Type B pancreatic cell (in vitro differentiated cells): ENCODE results near the gene DOLPP1. TPM values are rescaled to one million over a fixed set of nuclear protein-coding genes. Genes with fewer than 3 reads are reported as not detected.
"Not testable (repeated sequence)": the region's sequence is repeated elsewhere in the genome, so short reads cannot be mapped to it uniquely, and the experiment has no call there.

ENCODE experiments used
- DNase-seq: peaks from one replicate; pipeline ENCODE4 v3.0.0; 2021; ENCODE audit warnings: mixed read lengths; ENCODE audit not compliant: unreplicated experiment; ENCODE audit errors: extremely low spot score
- H3K27ac Mint-ChIP-seq: 2 replicates; pipeline ENCODE4 v1.8.0; 2021; ENCODE audit warnings: mild to moderate bottlenecking, mixed read lengths
- H3K27me3 Mint-ChIP-seq: 2 replicates; pipeline ENCODE4 v1.8.0; 2021; ENCODE audit warnings: mixed read lengths
- H3K36me3 Mint-ChIP-seq: 2 replicates; pipeline ENCODE4 v1.8.0; 2021; ENCODE audit warnings: mixed read lengths
- H3K4me1 Mint-ChIP-seq: one replicate; pipeline ENCODE4 v1.8.0; 2021; ENCODE audit warnings: mixed read lengths; ENCODE audit not compliant: unreplicated experiment
- H3K4me3 Mint-ChIP-seq: 2 replicates; pipeline ENCODE4 v1.8.0; 2021; ENCODE audit warnings: mild to moderate bottlenecking, mixed read lengths
- H3K9me3 Mint-ChIP-seq: 2 replicates; pipeline ENCODE4 v1.8.0; 2021; ENCODE audit warnings: mixed read lengths
- long read RNA-seq: library from polyadenylated mRNA; unstranded; transcript quantifications from one replicate; pipeline ENCODE4 v2.0.0, GENCODE V29; 2020
- total RNA-seq: library from RNA; stranded (reverse); gene quantifications from 2 replicates; pipeline ENCODE4 v1.2.1, GENCODE V29; 2021; ENCODE audit warnings: low replicate concordance
- TF ChIP-seq, protein P1 (sequence below): fragments of 200-600 bp; sonication (generic); conservative IDR thresholded peaks from 2 replicates; pipeline ENCODE4 v1.5.0; 2021; ENCODE audit warnings: antibody characterized with exemption, mild to moderate bottlenecking

DOLPP1 gene, protein sequence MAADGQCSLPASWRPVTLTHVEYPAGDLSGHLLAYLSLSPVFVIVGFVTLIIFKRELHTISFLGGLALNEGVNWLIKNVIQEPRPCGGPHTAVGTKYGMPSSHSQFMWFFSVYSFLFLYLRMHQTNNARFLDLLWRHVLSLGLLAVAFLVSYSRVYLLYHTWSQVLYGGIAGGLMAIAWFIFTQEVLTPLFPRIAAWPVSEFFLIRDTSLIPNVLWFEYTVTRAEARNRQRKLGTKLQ
- total RNA-seq, result 20.2 and 21.1 TPM in 2 replicates
- long read RNA-seq, transcript DOLPP1-202 (8 exons, 2,177 nt), result major isoform, 30 of 44 reads
- long read RNA-seq, transcript DOLPP1-203 (7 exons, 2,037 nt), result minor isoform, 7 of 44 reads
- long read RNA-seq, partial matches to known transcripts, result 3 of 44 reads
- long read RNA-seq, other reads (novel, unspliced or antisense), result 4 of 44 reads

DNA sequence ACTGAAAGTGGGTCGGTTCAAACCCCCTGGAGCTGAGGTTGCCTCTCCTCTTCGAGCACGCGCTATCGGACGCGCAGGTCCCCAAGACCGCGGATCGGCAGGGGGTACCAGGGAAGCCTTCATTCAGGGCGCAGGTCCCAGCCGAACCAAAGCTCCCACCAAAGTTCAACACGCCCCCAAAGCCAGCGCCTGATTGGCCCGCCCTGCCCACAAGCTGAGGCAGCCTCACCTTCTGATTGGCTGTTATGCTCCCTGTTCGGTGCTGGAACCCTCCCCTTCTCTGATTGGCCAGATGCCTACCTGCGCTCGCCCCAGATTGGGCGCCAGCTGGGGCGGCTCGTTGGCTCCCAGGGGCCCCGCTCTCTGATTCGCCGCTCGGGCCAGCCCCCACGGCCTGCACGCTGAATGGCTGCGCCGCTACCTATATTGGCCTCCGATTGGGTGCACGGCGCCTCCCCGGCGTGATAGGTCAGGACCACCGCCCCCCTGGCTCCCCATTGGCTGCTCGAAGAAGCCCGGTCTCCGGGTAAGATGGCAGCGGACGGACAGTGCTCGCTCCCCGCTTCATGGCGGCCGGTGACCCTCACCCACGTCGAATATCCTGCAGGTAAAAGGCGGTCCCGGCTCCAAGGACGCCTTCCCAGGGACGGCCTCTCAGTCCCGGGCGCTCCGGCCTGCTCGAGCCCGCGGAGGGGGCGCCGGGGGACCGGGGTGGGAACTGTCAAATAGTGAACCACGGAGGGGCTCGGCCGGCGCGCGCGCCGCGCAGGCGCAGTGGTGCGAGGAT, at the start of gene DOLPP1:
Gene DOLPP1, plus strand, starts transcription at position 511 of the 787 bp plus-strand sequence. Its CDS starts 21 bp downstream, at position 532.
- Mint-ChIP-seq H3K36me3 (no peaks in the 10 kb centered on the region), H3K27me3 (no peaks in the 10 kb centered on the region), H3K9me3 (no peaks in the 10 kb centered on the region), H3K27ac (peak within 1 kb of the TSS; percentile 85), H3K4me1 (peaks cover 10% of the 10 kb centered on the region), H3K4me3 (peak within 1 kb of the TSS; percentile 91)
- DNase-seq, result peak; percentile 100
- TF ChIP-seq, protein P1, sequence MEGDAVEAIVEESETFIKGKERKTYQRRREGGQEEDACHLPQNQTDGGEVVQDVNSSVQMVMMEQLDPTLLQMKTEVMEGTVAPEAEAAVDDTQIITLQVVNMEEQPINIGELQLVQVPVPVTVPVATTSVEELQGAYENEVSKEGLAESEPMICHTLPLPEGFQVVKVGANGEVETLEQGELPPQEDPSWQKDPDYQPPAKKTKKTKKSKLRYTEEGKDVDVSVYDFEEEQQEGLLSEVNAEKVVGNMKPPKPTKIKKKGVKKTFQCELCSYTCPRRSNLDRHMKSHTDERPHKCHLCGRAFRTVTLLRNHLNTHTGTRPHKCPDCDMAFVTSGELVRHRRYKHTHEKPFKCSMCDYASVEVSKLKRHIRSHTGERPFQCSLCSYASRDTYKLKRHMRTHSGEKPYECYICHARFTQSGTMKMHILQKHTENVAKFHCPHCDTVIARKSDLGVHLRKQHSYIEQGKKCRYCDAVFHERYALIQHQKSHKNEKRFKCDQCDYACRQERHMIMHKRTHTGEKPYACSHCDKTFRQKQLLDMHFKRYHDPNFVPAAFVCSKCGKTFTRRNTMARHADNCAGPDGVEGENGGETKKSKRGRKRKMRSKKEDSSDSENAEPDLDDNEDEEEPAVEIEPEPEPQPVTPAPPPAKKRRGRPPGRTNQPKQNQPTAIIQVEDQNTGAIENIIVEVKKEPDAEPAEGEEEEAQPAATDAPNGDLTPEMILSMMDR, result no peak

DNA sequence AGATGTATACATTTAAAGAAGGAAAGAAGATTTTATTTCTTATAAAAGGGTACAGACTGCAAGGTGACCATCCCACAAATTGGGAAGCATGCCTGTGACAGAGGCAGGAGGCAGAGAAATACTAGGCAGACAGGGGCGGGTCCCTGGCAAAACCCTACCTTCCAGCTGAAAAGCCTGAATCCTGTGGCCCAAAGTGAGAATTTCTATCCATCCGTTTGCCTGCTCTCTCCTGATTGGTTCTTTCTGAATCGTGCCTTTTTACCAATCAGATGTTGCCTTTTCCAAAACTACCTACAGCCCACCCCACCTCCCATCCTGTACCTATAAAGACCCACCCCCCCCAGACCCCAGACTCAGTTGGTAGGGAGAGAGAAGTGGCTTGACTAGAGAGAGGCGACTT, 49.4 kb upstream of the DOLPP1 start:
- H3K9me3 Mint-ChIP-seq, result no peaks in the 10 kb centered on the region
- H3K36me3 Mint-ChIP-seq, result no peaks in the 10 kb centered on the region
- H3K4me1 Mint-ChIP-seq, result peaks cover 21% of the 10 kb centered on the region
- TF ChIP-seq, protein P1, result no peak
- no peak overlapping the region for H3K4me3 Mint-ChIP-seq
- H3K27me3 Mint-ChIP-seq, result no peaks in the 10 kb centered on the region
- no peak for DNase-seq
- H3K27ac Mint-ChIP-seq, result no peak overlapping the region

DNA sequence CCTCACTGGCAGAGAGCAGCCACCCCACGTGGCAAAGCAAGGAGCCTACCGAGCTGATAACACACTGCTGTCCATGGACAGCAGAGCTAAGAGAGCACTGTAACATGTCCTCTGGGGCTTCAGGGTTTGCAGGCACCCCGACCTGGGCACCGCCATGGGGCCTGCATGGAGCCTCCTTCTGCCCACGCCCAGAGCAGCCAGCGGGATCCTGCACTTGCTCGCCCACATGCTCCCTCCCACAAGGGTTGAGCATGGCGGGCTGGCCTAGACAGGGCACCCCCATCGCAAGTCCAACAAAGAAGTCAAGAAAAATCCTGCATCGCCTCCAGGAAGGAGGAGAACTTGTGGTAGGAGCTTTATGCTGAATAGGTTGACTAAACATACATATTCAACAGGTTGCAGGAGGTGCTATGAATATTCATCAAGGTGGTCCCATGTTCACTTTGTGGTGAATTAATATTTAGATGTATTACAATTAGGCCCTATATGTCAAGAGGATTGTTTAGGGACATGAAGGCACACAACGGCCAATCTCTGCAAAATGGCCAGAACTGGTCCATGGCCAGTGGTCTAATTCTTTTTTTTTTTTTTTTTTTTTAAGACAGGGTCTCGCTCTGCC, 48.3 kb upstream of the DOLPP1 start:
- no peak overlapping the region for H3K27ac Mint-ChIP-seq
- H3K9me3 Mint-ChIP-seq, result no peaks in the 10 kb centered on the region
- H3K27me3 Mint-ChIP-seq, result no peaks in the 10 kb centered on the region
- H3K36me3 Mint-ChIP-seq, result no peaks in the 10 kb centered on the region
- no peak for DNase-seq
- TF ChIP-seq, protein P1, result no peak
- H3K4me1 Mint-ChIP-seq, result peaks cover 19% of the 10 kb centered on the region
- no peak overlapping the region for H3K4me3 Mint-ChIP-seq

DNA sequence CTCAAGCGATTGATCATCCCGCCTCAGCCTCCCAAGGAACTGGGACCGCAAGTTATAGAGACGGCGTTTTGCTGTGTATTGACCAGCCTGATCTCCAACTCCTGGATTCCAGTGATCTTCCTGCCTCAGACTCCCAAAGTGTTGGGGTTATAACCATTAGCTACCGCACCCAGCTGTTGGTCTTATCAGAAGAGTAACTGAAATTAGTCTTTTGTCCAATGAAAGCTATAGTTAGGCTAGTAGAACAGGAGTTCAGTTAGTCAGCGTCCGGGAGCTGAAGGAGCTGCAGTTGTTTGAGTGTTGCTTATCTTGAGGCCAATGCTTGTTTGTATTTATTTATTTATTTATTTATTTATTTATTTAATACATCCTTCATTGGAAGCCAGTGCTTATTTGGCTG, 47.7 kb upstream of the DOLPP1 start:
- peaks cover 19% of the 10 kb centered on the region for H3K4me1 Mint-ChIP-seq
- no peak overlapping the region for H3K4me3 Mint-ChIP-seq
- H3K9me3 Mint-ChIP-seq, result no peaks in the 10 kb centered on the region
- H3K27me3 Mint-ChIP-seq, result no peaks in the 10 kb centered on the region
- no peak for DNase-seq
- H3K36me3 Mint-ChIP-seq, result no peaks in the 10 kb centered on the region
- TF ChIP-seq, protein P1, result no peak
- H3K27ac Mint-ChIP-seq, result no peak overlapping the region

DNA sequence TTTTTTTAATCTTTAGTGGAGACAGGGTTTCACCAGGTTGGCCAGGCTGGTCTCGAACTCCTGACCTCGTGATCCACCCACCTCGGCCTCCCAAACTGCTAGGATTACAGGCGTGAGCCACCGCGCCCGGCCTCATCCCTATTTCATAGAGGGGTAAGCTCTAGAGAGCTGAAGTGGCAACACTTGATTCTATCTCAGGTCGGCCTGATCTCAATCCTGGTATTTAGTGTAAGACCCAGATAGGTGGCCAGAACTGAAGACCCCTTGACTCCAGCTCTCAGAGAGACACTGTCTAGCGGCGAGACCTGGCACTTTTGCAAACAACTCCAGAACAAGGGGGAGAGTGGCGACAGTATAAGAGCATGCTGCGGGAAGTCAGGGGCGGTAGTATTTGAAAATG, 45.1 kb upstream of the DOLPP1 start:
- DNase-seq, H3K36me3 Mint-ChIP-seq, H3K27me3 Mint-ChIP-seq, H3K9me3 Mint-ChIP-seq: not testable (repeated sequence)
- Mint-ChIP-seq H3K4me1 (peaks cover 13% of the 10 kb centered on the region), H3K4me3 (peak overlapping the region; percentile 96), H3K27ac (peak overlapping the region; percentile 90)
